Cerebellar cortex (tissue), 1 donor: ENCODE measurements around the gene NFX1.
"Not testable (repeated sequence)": the region's sequence is repeated elsewhere in the genome, so short reads cannot be mapped to it uniquely, and the experiment has no call there.

Experiments used
- DNase-seq: peaks from one replicate; pipeline ENCODE4 v3.0.0-alpha.2; 2015; ENCODE audit warnings: low spot score

The NFX1 gene

DNA sequence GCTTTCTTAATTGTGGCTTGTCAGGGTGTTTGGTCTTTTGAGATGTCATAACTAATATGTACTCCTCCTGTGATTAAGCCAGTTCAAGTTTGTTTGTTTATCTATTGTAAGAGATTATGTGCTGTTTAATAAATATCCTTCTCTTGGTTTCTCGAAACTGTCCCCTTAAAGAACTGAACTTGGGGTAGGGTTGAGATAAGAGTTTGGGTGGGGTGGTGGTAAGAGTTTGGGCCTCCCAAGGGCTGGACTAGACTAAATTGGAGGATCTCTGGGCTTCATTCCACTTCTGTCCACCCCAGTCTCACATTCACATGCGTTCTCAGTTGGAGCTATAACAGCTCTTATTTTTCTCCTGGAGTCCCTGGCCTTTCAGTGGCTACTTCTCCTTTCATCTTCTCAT, 73.8 kb downstream of the NFX1 start:
- DNase-seq, result no peak

DNA sequence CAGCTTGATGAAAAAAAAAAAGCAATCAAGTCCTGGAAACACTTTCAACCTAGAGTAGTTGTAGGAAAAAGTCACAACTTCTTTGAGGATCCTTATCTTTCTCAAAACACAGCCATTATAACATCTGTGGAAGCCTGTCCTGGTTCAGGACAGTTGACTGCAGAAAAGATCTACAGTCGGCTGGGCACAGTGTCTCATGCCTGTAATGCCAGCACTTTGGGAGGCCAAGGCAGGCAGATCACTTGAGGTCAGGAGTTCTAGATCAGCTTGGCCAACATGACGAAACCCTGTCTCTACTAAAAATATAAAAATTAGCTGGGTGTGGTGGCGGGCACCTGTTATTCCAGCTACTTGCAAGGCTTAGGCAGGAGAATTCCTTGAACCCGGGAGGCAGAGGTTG, 74.5 kb downstream of the NFX1 start:
- not testable (repeated sequence) for DNase-seq

DNA sequence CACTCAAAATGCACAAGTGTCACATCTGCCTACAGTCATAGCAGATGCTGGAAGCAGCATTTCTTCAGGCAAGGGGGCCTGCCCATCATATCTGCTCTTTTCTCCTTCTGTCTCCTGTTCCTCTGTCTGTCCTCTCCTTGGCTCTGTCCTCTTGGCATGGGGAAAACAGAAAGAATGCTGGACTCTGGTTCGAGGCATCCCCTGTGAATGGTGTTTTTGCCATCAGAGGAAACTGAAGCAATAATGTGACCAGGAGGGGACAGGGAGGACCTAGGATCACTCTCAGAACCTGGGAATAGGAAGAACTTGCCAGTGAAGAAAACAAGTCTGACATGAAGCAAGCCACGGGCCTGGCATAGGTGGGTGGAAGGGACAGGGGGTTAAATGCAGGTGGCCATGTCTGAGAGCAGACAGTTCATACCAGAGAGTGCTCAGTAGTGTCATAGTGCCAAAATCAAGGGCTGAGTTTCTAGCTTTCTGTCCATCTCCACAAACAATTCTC, 76.7 kb downstream of the NFX1 start:
- no peak for DNase-seq

DNA sequence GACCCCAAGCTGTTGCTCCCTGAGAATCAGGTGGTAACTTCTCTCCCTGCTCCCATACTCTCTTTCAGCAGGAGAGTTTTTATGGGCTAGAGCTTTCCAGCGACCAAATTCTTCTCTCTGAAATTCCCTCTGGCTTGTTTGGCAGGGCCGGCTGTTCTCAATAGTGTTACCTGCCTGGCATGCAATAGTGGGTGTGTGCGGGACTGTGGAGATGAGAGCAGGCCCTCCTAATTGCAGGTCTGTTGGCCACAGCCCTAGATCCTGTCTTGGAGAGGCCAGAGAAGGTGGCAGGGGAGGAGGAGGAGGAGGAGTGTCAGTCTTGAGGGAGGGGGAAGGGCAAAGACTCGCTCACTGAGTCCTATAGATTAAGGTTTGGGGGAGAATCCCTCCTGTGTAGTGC, 82.6 kb downstream of the NFX1 start:
- DNase-seq, result no peak

DNA sequence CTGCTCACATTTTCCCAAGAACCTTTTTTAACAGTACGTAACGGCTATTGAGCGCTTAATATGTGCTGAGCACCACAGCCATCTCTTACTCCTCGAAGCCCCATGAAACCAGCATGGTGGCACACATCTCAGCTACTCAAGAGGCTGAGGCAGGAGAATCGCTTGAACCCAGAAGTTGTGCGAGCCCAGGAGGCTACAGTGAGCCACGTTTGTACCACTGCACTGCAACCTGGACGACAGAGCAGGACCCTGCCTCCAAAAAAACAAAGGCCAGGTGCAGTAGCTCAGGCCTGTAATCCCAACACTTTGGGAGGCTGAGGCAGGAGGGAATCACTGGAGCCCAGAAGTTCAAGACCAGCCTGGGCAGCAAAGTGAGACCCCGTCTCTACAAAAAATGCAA, 83.9 kb downstream of the NFX1 start:
- DNase-seq, result no peak

DNA sequence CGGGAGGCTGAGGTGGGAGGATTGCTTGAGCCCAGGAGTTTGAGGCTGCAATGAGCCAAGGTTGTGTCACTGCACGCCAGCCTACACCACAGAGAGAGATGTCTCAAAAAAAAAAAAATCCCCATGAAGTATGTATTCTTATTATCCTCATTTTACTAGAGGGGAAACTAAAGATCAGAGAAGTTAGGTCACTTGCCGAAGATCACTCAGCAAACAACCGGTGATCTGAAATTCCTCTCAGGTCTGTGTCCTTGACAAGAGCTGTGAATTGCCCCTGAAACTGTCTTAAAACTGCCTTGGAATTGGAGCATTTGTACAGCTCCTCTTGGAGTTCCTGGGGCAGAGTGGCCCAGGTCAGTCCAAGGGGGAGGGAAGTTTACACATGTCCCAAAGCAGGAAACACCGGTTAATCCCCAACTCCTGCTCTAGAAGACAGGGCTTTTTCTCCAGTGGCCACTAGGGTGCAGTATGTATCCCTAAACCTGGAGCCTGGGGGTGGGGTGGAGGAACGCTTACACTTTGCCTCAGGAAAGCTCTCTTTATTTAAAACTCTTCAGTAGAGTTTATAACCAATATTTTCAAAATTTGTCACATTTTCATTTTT, 84.4 kb downstream of the NFX1 start:
- peak; percentile 90 for DNase-seq

DNA sequence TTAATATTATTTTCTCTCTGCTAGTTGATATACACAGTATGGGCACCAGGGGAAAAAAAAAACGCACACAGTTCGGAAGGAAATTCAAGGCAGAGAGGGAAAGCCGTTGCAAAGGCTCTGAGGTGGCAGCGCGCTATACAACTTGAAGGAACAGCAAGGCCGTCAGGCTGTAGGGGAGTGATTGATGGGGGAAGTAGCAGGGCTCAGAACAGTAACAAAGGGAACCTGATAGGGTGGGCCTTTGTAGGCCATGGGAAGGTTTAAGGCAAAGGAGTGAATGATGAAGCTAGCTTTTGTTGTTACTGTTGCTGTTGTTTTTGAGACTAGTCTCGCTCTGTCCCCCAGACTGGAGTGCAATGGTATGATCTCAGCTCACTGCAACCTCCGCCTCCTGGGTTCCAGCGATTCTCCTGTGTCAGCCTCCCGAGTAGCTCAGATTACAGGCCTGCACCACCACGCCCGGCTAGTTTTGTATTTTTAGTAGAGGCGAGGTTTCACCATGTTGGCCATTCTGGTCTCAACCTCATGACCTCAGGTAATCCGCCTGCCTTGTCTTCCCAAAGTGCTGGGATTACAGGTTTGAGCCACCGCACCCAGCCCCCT, 85.0 kb downstream of the NFX1 start:
- no peak for DNase-seq

DNA sequence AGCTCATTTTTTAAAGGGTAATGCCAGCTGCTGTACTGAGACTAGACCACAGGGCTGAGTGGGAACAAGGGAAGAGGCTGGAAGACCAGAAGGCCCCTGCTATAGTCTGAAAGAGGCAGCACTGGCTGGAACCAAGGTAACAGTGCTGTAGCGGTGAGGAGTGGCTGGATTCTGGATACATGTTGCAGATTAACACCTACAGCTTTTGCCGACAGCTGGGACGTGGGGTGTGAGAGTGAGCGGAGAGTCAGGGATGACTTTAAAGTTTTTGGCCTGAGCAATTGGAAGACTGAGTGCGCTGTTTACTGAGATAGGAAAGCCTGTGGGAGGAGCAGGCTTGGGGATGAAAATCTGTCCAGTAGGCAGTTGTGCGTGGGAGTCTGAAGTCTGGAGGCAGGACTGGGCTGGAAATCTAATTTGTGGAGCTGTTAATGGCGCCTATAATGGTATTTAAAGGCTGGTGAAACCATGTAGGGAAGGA, 85.6 kb downstream of the NFX1 start:
- no peak for DNase-seq

DNA sequence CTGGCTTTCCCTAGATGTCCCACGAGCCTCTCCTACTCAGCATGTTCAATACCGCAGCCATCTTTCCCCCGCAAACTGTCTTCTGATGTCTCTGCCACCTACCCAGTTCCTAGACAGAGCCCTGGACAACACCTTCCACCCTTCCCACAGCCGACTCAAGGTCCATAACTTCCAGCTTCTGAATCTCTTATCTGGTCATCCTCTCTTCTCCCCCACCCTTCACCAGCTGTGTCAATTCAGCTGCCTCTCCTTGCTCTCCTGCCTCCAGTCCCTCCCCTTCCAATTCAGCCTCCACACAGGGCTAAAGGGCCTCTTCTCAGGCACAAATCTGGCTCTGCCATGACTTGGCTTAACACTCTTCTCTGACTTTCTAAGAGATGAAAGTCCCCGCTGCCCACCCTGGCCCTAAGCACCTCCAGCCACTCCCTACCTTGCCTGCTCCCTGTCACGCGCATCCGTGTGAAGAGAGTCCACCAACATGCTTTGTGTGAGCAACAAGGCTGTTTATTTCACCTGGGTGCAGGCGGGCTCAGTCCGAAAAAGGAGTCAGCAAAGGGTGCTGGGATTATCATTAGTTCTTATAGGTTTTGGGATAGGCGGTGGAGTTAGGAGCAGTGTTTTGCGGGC, 86.9 kb downstream of the NFX1 start:
- no peak for DNase-seq

DNA sequence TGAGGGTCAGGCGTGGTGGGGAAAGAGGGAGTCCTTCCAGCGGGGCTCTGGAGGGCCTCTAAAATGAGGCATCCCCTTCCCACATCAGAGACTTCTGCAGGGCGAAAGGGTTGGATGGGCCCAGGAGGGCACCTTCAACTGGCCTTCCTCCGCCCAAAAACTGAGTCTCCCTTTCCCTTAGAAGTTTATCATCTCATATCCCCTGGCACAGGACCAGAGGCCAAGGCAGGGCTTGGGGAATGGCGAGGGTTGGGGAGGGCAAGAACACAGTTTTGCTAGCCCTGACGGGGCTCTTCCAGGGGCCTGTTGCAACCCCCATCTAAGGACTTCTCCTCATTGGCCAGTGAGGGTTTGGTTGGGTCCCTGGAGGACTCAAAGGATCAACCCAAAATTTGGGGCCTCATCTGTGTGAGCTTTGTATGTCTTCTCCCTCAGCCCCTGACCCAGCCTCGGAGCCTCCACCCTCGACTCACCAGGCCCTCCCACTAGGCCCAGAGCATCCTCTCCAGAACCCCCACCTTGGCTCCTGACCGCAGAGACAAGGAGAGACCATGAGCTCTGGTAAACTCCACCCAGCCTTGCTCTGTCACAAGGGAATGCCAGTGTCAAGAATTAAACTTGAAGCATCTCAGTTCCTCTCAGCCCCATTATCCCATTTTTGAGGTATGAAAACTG, 87.9 kb downstream of the NFX1 start:
- DNase-seq, result no peak

DNA sequence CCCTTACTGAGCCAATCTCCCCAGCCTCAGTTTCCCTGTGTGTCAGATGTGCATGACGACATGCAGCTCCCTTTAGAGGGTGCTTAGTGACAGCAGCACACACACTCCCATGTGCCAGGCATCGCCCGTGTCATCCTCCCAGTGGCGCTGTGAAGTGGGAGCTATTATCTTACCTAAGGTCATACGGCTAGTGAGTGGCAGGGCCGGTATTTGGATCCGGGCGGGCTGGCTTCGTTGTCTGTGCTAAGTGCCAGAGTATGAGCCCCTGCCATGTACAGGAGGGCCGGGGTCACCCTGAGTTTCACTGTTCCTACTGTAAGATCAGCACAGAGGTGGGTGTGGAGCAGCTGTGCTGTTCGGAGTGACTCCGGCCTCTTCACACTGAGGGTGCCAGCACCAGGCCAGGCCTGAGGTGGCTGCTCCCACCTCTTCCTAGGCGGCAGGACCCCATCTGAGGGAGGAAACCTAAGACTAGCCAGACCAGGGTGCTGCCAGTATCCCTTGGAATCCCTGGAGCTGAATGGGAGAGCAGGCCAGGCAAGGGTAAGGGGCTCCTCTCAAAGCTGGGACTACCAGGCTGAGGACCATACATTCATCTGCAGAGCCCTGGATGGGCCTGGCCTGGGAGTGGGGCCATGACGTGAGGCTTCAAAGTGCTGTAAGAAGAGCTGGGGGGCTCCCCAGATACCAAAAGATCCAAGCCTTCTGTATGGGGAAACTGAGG, 89.5 kb downstream of the NFX1 start:
- DNase-seq, result no peak

DNA sequence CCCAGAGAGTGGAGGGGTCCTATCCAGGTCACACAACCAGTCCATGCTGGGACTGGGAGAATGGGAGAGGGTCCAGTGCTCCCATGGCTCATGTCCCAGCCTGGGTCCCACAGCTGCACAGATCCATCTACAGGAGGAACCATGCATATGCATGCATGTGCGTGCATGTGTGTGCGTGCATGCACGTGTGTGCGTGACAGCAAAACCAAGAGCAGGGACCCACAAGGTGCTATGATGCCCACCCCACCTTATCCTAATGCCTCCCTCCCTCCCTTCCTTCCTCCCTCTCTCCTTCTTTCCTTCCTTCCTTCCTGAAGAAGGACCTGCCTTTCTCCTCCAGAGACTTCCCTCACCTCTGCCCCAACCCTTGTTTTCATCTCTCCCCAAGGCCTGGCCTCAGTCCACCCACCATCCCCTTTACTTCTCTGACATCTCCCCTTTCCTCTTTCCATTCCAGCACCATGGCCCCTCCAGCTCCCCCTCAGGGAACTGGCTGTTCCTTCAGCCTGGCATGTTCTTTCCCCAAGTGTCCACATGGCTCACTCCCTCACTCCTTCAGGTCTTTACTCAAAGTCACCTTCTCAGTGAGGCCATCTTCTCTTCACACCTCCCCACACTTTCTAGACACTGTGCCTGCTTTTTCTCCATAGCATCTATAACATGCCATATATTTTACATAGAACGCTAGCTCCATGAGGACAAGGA, 90.2 kb downstream of the NFX1 start:
- no peak for DNase-seq

DNA sequence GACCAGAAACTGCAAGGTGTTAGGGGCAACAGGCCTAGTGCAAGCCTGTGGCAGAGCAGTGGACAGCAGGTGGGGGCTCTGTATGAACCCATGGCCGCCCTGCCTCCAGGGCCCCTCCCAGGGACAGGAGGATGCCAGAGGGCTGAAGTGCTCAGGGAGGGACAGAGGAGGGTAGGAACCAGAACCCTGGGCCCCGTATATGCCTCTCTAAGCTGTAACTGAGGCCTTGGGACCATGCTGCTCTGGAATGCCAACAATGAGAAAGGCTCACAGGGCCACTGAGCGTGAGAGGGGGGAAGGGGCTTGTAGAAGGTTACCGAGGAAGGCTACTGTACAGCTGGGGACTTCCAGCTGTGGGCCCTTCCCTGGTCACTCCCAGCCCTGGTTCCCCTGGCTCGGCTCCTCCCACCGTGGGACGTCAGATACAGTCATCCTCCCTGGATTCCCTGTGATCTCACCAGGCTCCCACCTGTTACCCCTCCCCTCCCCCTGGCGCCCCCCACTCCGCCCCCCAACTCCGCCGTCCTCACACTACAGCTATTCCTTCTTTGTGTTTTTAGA, 91.0 kb downstream of the NFX1 start:
- no peak for DNase-seq

DNA sequence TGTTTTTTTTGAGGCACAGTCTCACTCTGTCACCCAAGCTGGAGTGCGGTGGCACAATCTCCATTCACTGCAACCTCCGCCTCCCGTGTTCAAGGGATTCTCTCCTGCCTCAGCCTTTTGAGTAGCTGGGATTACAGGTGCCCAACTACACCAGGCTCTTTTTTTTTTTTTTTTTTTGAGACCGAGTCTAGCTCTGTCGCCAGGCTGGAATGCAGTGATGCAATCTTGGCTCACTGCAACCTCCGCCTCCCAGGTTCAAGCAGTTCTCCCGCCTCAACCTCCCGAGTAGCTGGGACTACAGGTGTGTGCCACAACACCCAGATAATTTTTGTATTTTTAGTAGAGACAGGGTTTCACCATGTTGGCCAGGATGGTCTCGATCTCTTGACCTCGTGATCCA, 92.1 kb downstream of the NFX1 start:
- DNase-seq, result not testable (repeated sequence)

DNA sequence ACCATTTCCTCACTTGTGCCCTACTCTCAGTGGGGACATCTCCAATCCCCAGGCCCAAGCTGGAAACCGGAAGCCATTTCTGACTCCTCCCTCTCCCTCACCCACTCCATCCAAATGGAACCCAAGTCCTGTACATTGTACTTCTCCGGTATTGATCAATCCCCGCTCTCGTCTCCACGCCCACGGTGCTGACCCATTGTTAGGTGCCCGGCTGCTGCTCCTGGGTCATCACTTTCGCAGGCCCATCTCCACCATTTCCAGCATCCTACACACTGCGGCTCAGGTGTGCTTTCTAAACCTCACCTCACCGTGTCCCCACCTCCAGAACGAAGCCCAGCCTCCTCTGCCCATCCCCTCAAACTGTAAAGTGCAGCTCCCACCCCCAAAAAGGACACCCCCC, 93.1 kb downstream of the NFX1 start:
- DNase-seq, result not testable (repeated sequence)

DNA sequence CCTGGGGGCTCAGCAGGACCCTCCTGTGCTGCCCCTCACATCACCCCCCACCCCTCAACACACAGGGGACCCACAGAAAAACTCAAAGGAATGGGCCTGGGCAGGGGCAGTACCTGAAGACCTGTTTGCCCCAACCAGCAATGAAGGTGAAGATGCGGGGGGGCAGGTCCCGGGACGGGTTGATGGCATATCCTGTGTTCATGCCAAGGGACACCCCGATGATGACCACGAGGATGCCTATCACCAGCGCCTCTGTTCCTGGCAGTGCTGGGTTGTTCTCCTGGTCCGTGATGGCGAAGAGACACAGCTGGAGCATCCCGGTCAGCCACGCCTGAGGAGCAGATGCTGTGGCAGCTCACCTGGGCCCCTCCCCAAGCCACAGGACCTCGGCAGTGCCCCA, 95.2 kb downstream of the NFX1 start:
- DNase-seq, result not testable (repeated sequence)

DNA sequence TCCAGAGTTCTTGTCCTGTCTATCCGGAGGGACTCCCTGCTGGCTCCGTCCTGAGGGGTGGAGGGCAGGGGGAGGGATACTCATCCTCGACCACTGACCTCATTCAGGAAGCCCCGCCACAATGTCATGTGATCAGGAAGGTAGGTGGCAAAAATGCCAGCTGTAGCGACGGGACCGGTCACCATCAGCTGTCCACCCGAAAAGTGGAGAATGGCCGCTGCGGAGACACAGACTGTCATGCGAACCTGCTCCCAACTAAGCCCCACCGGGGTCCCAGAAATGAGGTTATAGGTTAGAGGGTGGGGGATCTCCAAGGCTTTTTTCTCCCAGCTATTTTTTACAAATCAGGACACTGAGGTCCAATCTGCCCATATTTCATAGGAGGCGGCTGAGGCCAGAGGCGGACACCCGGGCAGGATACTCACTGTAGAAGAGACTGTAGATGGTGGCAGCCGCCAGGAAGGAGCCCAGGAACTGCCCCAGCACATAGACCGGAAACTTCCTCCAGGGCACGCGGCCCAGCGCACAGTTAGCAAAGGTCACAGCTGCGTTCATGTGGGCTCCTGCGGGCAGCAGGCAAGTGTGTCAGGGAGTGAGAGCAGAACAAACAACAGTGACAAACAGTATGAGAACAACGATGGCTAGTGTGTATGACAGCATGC, 95.8 kb downstream of the NFX1 start:
- DNase-seq, result not testable (repeated sequence)

DNA sequence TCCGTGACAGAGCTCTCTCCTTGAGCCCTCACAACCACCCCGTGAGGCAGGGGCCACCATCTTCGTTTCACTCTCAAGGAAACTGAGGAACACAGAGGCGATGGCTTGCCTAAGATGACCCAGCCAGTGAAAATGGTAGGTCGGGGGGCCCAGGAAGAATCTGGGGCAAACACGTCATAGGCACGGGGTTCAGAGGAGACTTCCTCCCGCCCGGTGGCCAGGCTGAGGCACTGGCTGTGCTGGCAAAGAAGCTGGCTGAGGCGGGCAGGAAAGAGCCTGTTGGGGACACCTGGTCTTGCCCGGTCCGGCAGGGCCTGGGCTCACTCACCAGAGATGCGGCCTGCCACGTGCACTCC, 96.3 kb downstream of the NFX1 start:
- DNase-seq, result not testable (repeated sequence)

DNA sequence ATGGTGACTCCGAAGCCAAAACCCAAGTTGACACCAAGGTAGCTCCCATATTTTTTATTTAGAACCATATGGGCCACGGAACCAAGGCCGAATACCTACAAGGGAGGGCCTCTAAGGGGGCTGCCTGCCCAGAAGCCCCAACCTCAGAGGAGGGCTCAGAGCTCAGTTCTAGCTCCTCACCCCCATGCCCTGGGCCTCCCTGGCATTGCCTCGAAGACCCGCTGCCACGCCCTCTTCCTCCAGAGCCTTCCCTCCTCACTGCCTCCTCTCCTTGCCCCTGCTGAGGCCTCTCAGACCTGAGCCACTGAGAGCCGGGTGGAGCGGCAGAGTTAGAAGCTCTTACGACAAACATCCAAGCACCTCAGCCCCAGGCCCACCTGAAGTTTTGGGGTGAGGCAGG, 96.7 kb downstream of the NFX1 start:
- DNase-seq, result not testable (repeated sequence)

DNA sequence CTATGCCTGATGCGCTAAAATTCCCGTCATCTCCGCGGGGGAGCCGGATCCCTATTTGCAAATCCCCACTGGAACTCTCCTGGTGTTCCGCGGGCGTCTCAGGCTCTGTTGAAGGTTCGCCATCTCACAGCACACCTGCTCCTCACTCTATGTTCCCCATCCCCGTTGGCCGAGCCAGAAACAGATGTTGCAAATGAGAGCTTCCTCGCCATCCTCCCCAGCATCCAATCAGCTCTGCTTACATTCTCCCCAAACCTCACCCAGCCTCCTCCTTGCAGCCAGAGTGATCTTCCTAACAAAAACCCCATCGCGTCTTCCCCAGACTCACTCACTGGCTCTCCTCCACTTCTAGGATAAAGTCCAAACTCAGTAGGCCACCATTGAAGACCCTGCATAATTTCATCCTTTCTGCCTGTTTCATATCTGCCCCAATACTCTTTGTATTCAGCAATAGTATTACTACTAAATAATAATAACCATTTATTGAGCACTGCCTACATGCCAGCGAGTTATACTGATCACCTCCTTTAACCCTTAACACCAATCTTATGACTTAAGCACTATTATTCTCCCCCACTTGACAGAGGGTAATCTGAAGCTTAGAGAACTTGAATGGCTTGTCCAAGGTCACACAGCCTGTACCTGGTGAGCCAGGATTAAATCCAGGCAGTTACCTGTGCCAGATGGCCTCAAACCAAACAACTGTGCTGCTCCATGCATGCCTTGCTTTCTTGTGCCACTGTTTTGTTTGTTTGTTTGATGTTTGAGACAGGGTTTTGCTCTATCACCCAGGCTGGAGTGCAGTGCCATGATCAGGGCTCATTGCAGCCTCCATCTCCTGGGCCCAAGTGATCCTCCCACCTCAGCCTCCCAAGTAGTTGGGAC, 98.0 kb downstream of the NFX1 start:
- no peak for DNase-seq
